GM21619 (cell line): Measurements from ENCODE around the gene ZNF516.
A peak's percentile ranks its signal among the peaks of the same experiment; 100 is the strongest.

Source experiments
- ATAC-seq: cut with Tn5 transposase; IDR thresholded peaks from one replicate; pipeline ENCODE4 v1.9.1; 2021; ENCODE audit not compliant: unreplicated experiment

ZNF516 gene

GRCh38 chr18:76385681-76385975, 109.4 kb downstream of the ZNF516 start:
- no peak for ATAC-seq

- ATAC-seq = no peak
Observed at GRCh38 chr18:76384861-76385680, 110.0 kb downstream of the ZNF516 start.

- no peak for ATAC-seq
Observed at GRCh38 chr18:76384114-76384790, 110.8 kb downstream of the ZNF516 start.

- no peak for ATAC-seq
Observed at GRCh38 chr18:76383636-76384035, 111.4 kb downstream of the ZNF516 start.

GRCh38 chr18:76382275-76382674, 112.8 kb downstream of the ZNF516 start:
- ATAC-seq = no peak

- ATAC-seq = no peak
Observed at GRCh38 chr18:76380791-76381405, 114.1 kb downstream of the ZNF516 start.

- no peak for ATAC-seq
Observed at GRCh38 chr18:76380127-76380729, 114.8 kb downstream of the ZNF516 start.

- ATAC-seq = no peak
Observed at GRCh38 chr18:76379226-76380126, 115.6 kb downstream of the ZNF516 start.

- no peak for ATAC-seq
Observed at GRCh38 chr18:76378526-76379215, 116.4 kb downstream of the ZNF516 start.

GRCh38 chr18:76377359-76377756, 117.7 kb downstream of the ZNF516 start:
- ATAC-seq = no peak

- no peak for ATAC-seq
Observed at GRCh38 chr18:76376668-76377358, 118.2 kb downstream of the ZNF516 start.

- no peak for ATAC-seq
Observed at GRCh38 chr18:76376225-76376624, 118.8 kb downstream of the ZNF516 start.

- ATAC-seq = peak; percentile 82
Observed at GRCh38 chr18:76374330-76375281, 120.4 kb downstream of the ZNF516 start.

GRCh38 chr18:76373297-76373696, 121.7 kb downstream of the ZNF516 start:
- ATAC-seq = no peak

GRCh38 chr18:76371301-76372203, 123.5 kb downstream of the ZNF516 start:
- no peak for ATAC-seq

- ATAC-seq = no peak
Observed at GRCh38 chr18:76370686-76371085, 124.4 kb downstream of the ZNF516 start.

- ATAC-seq = no peak
Observed at GRCh38 chr18:76370201-76370600, 124.8 kb downstream of the ZNF516 start.
